ENCODE measurements around the gene MSH2. TPM values are rescaled to one million over a fixed set of nuclear protein-coding genes. Genes with fewer than 3 reads are reported as not detected.
"Not testable (repeated sequence)": the region's sequence is repeated elsewhere in the genome, so short reads cannot be mapped to it uniquely, and the experiment has no call there.

The MSH2 gene
- total RNA-seq, 2 experiments from 2014 or later, result 56.9 to 59.2 TPM

DNA sequence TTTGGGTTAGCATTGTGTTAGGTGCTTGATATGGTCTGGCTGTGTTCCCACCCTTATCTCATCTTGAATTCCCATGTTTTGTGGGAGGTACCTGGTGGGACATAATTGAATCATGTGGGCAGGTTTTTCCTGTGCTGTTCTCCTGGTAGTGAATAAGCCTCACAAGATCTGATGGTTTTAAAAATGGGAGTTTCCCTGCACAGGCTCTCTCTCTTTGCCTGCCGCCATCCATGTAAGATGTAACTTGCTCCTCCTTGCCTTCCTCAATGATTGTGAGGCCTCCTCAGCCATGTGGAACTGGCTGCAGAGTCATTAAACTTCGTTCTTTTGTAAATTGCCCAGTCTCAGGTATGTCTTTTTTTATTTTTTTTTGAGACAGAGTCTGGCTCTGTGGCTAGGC, 2.8 kb downstream of the MSH2 start:
- POLR2A ChIA-PET, result no interaction called here
- peak overlapping the region; percentile 7 for H3K4me3 Mint-ChIP-seq

GRCh38 chr2:47406649-47407330, 3.8 kb downstream of the MSH2 start:
- H3K9me3 Mint-ChIP-seq, H3K4me3 Mint-ChIP-seq: not testable (repeated sequence)
- CTCF ChIA-PET, result interaction anchor here (1.4 kb wide), 1 partner anchor 79 kb away, joined by 3 read pairs; no protein-coding TSS in a partner anchor

More for the DNA sequence above, 2.8 kb downstream of the MSH2 start:
- TF ChIP-seq, protein P1, sequence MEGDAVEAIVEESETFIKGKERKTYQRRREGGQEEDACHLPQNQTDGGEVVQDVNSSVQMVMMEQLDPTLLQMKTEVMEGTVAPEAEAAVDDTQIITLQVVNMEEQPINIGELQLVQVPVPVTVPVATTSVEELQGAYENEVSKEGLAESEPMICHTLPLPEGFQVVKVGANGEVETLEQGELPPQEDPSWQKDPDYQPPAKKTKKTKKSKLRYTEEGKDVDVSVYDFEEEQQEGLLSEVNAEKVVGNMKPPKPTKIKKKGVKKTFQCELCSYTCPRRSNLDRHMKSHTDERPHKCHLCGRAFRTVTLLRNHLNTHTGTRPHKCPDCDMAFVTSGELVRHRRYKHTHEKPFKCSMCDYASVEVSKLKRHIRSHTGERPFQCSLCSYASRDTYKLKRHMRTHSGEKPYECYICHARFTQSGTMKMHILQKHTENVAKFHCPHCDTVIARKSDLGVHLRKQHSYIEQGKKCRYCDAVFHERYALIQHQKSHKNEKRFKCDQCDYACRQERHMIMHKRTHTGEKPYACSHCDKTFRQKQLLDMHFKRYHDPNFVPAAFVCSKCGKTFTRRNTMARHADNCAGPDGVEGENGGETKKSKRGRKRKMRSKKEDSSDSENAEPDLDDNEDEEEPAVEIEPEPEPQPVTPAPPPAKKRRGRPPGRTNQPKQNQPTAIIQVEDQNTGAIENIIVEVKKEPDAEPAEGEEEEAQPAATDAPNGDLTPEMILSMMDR (IDR thresholded peaks at IDR 0.05), result no peak
- H3K9me3 Mint-ChIP-seq, result peaks cover 5% of the 10 kb centered on the region
- DNase-seq, result no peak
- H3K27me3 Mint-ChIP-seq, result no peaks in the 10 kb centered on the region
- intact Hi-C loops (cut with micrococcal nuclease), result no loop called here
- H3K4me1 Mint-ChIP-seq (ENCODE audit: low read depth), result peaks cover 35% of the 10 kb centered on the region
- no peak for ATAC-seq
- no peak overlapping the region for H3K27ac Mint-ChIP-seq
- CTCF ChIA-PET, result no interaction called here
- H3K36me3 Mint-ChIP-seq (ENCODE audit: low read depth), result peaks cover 40% of the 10 kb centered on the region

GRCh38 chr2:47407976-47408375, 5.0 kb downstream of the MSH2 start:
- ATAC-seq; H3K27me3 Mint-ChIP-seq; H3K9me3 Mint-ChIP-seq; H3K4me3 Mint-ChIP-seq; intact Hi-C loops (cut with micrococcal nuclease); CTCF ChIA-PET; H3K27ac Mint-ChIP-seq; DNase-seq: not testable (repeated sequence)
- Mint-ChIP-seq H3K4me1 (ENCODE audit: low read depth) (peaks cover 30% of the 10 kb centered on the region), H3K36me3 (ENCODE audit: low read depth) (peaks cover 46% of the 10 kb centered on the region)
- POLR2A ChIA-PET, result interaction anchor here (0.6 to 0.7 kb wide), 2 partner anchors 27 to 1007 kb away, joined by 3 to 4 read pairs; no protein-coding TSS in a partner anchor

More at GRCh38 chr2:47406649-47407330, 3.8 kb downstream of the MSH2 start:
- H3K27ac Mint-ChIP-seq; POLR2A ChIA-PET; DNase-seq; ATAC-seq; H3K27me3 Mint-ChIP-seq; intact Hi-C loops (cut with micrococcal nuclease): not testable (repeated sequence)
- H3K4me1 Mint-ChIP-seq (ENCODE audit: low read depth), result peaks cover 35% of the 10 kb centered on the region
- peaks cover 43% of the 10 kb centered on the region for H3K36me3 Mint-ChIP-seq (ENCODE audit: low read depth)

DNA sequence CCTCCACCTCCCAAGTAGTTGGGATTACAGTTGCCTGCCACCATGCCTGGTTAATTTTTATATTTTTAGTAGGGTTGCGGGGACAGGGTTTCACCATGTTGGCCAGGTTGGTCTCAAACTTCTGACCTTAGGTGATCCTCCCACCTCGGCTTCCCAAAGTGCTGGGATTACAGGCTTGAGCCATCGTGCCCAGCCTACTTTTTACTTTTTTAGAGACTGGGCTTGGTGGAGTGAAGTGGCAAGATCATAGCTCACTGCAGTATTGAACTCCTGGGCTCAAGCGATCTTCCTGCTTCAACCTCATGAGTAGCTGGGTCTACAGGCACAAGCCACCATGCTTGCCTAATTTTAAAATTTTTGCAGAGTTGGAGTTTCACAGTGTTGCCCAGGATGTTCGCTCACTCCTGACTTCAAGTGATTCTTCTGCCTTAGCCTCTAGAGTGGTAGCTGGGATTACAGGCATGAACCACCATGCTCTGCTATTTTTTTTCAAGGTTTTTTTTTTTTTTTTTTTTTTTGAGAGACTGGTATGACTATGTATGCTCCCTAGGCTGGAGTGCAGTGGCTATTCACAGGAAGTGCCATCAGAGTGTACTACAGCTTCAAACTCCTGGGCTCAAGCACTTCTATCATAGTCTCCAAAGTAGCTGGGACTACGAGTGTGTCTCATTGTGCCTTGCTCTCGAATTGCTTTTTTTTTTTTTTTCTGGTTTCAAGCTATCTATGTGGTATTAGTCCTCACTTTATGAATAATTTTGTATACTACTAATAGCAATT, 11.9 kb downstream of the MSH2 start:
- DNase-seq (no peak), ATAC-seq (no peak)
- no peaks in the 10 kb centered on the region for H3K4me1 Mint-ChIP-seq (ENCODE audit: low read depth)

GRCh38 chr2:47420214-47420613, 17.3 kb downstream of the MSH2 start:
- Mint-ChIP-seq H3K36me3 (ENCODE audit: low read depth) (peaks cover 30% of the 10 kb centered on the region), H3K27me3 (no peaks in the 10 kb centered on the region), H3K4me1 (ENCODE audit: low read depth) (no peaks in the 10 kb centered on the region), H3K9me3 (no peaks in the 10 kb centered on the region), H3K27ac (no peak overlapping the region), H3K4me3 (no peak overlapping the region)
- TF ChIP-seq, protein P1 (IDR thresholded peaks at IDR 0.05), result no peak
- DNase-seq, result no peak
- POLR2A ChIA-PET, result no interaction called here
- CTCF ChIA-PET, result interaction anchor here (0.6 kb wide), 1 partner anchor 18 kb away, joined by 3 read pairs; no protein-coding TSS in a partner anchor
- no peak for ATAC-seq
- intact Hi-C loops (cut with micrococcal nuclease), result no loop called here

More for the DNA sequence above, 11.9 kb downstream of the MSH2 start:
- no peaks in the 10 kb centered on the region for H3K27me3 Mint-ChIP-seq
- CTCF ChIA-PET, result interaction anchor here (1.1 to 1.3 kb wide), 2 partner anchors 27 to 353 kb away, joined by 3 to 4 read pairs; no protein-coding TSS in a partner anchor
- H3K4me3 Mint-ChIP-seq, result no peak overlapping the region
- TF ChIP-seq, protein P1 (IDR thresholded peaks at IDR 0.05), result no peak
- no peaks in the 10 kb centered on the region for H3K9me3 Mint-ChIP-seq
- H3K36me3 Mint-ChIP-seq (ENCODE audit: low read depth), result peaks cover 37% of the 10 kb centered on the region
- intact Hi-C loops (cut with micrococcal nuclease), result no loop called here
- H3K27ac Mint-ChIP-seq, result no peak overlapping the region
- POLR2A ChIA-PET, result interaction anchor here (0.9 kb wide), 1 partner anchor 12 kb away, joined by 3 read pairs; the partner anchor contains the start of gene MSH2

DNA sequence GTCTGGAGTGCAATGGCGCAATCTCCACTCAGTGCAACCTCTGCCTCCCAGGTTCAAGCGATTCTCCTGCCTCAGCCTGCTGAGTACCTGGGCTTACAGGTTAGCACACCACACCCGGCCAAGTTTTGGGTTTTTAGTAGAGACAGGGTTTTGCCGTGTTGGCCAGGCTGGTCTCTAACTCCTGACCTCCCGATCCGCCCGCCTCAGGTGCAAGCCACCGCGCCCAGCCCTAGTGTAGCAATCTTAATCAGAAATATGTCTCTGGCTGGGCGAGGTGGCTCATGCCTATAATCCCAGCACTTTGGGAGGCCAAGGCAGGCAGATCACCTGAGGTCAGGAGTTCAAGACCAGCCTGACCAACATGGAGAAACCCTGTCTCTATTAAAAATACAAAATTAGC, 17.7 kb downstream of the MSH2 start:
- ATAC-seq; POLR2A ChIA-PET; H3K9me3 Mint-ChIP-seq; DNase-seq; intact Hi-C loops (cut with micrococcal nuclease); H3K27me3 Mint-ChIP-seq; H3K4me1 Mint-ChIP-seq (ENCODE audit: low read depth); H3K4me3 Mint-ChIP-seq; H3K27ac Mint-ChIP-seq: not testable (repeated sequence)
- CTCF ChIA-PET, result interaction anchor here (0.6 kb wide), 1 partner anchor 17 kb away, joined by 3 read pairs; no protein-coding TSS in a partner anchor
- peaks cover 30% of the 10 kb centered on the region for H3K36me3 Mint-ChIP-seq (ENCODE audit: low read depth)
